ENCODE results near the gene CFAP20. TPM values are rescaled to one million over a fixed set of nuclear protein-coding genes. Genes with fewer than 3 reads are reported as not detected.

The CFAP20 gene
- polyA plus RNA-seq, 1 donor from 2014 or later, result 210 TPM

DNA sequence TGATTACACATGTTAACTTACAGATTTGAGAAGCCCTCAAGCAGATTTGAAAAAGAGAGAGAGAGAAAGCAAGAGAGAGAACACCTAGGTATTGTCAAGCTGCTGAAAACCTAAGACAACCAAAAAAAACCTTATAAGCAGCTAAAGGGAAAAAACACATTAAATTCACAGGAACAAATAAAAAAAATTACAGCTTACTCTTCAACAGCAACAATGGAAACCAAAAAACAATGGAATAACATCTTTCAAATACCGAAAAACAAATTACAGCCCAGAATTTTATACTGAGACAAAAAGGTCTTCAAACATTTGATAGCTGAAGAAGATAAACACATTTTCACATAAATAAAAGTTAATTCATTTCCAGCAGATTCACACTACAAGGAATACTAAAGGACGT is 8.4 kb upstream of the CFAP20 start:
- TF ChIP-seq, protein P1, sequence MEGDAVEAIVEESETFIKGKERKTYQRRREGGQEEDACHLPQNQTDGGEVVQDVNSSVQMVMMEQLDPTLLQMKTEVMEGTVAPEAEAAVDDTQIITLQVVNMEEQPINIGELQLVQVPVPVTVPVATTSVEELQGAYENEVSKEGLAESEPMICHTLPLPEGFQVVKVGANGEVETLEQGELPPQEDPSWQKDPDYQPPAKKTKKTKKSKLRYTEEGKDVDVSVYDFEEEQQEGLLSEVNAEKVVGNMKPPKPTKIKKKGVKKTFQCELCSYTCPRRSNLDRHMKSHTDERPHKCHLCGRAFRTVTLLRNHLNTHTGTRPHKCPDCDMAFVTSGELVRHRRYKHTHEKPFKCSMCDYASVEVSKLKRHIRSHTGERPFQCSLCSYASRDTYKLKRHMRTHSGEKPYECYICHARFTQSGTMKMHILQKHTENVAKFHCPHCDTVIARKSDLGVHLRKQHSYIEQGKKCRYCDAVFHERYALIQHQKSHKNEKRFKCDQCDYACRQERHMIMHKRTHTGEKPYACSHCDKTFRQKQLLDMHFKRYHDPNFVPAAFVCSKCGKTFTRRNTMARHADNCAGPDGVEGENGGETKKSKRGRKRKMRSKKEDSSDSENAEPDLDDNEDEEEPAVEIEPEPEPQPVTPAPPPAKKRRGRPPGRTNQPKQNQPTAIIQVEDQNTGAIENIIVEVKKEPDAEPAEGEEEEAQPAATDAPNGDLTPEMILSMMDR (IDR thresholded peaks at IDR 0.05; ENCODE audit: poor library complexity, severe bottlenecking), result no peak
- TF ChIP-seq TAF1 (IDR thresholded peaks at IDR 0.05; ENCODE audit: low read depth) (no peak), MXI1 (conservative IDR thresholded peaks at IDR 0.05; ENCODE audit: poor library complexity, severe bottlenecking) (no peak), EZH2 (IDR thresholded peaks at IDR 0.05; ENCODE audit: borderline replicate concordance, insufficient read depth, low read length, poor library complexity, severe bottlenecking) (no peak)
- Histone ChIP-seq H3K36me3 (ENCODE audit: insufficient read depth, low read length) (no peaks in the 10 kb centered on the region), H3K27me3 (ENCODE audit: insufficient read depth, low read depth, low read length) (no peaks in the 10 kb centered on the region), H2AFZ (ENCODE audit: low read depth, low read length) (no peak overlapping the region), H3K9me2 (ENCODE audit: insufficient read depth, low read length) (no peaks in the 10 kb centered on the region), H3K79me2 (replicated peaks; ENCODE audit: insufficient read depth, low read length) (no peaks in the 10 kb centered on the region), H4K20me1 (ENCODE audit: insufficient read depth) (no peaks in the 10 kb centered on the region), H3K27ac (ENCODE audit: low read length) (no peak overlapping the region), H3K9me3 (ENCODE audit: low read length) (no peaks in the 10 kb centered on the region), H3K4me2 (ENCODE audit: low read length) (no peak overlapping the region), H3K4me3 (ENCODE audit: low read length) (no peak overlapping the region), H3F3A (ENCODE audit: insufficient read depth, low read length, poor library complexity, severe bottlenecking) (no peaks in the 10 kb centered on the region), H3K9ac (ENCODE audit: low read length) (no peak overlapping the region)

DNA sequence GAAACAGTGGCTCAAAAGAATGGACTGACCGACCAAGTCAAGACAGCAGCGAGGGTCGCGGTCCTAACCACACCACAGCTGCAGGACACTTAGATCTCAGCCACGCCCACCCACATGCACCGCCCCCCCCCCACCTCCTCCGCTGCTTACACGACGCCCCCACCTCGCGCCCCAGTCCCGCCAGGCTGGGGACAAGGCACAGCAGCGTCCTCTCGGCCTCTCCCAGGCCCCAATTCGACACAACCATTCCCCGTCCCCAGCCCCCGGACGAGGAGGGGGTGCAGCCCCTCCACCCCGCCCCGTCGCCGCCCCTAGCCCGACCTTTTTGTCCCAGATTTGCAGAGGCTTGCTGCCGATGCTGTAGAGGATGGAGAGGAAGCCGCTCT is 477 bp downstream of the CFAP20 start:
- peaks cover 9% of the 10 kb centered on the region for H3F3A ChIP-seq (ENCODE audit: insufficient read depth, low read length, poor library complexity, severe bottlenecking)

More for the DNA sequence above, 477 bp downstream of the CFAP20 start:
- Histone ChIP-seq H3K36me3 (ENCODE audit: insufficient read depth, low read length) (no peaks in the 10 kb centered on the region), H3K4me2 (ENCODE audit: low read length) (peak overlapping the region; percentile 97), H3K27ac (ENCODE audit: low read length) (peak overlapping the region; percentile 96), H4K20me1 (ENCODE audit: insufficient read depth) (peaks cover 10% of the 10 kb centered on the region), H3K9me2 (ENCODE audit: insufficient read depth, low read length) (no peaks in the 10 kb centered on the region), H3K9ac (ENCODE audit: low read length) (peak overlapping the region; percentile 96), H3K27me3 (ENCODE audit: insufficient read depth, low read depth, low read length) (no peaks in the 10 kb centered on the region), H3K79me2 (replicated peaks; ENCODE audit: insufficient read depth, low read length) (peaks cover 49% of the 10 kb centered on the region), H3K4me3 (ENCODE audit: low read length) (peak overlapping the region; percentile 91), H2AFZ (ENCODE audit: low read depth, low read length) (peak overlapping the region; percentile 90), H3K9me3 (ENCODE audit: low read length) (no peaks in the 10 kb centered on the region)
- TF ChIP-seq MXI1 (conservative IDR thresholded peaks at IDR 0.05; ENCODE audit: poor library complexity, severe bottlenecking) (no peak), POLR2AphosphoS5 (IDR thresholded peaks at IDR 0.05) (no peak), TAF1 (IDR thresholded peaks at IDR 0.05; ENCODE audit: low read depth) (no peak), EZH2 (IDR thresholded peaks at IDR 0.05; ENCODE audit: borderline replicate concordance, insufficient read depth, low read length, poor library complexity, severe bottlenecking) (no peak), SMC3 (conservative IDR thresholded peaks at IDR 0.05; ENCODE audit: poor library complexity) (no peak), EP300 (conservative IDR thresholded peaks at IDR 0.05; ENCODE audit: poor library complexity, severe bottlenecking) (no peak), RAD21 (conservative IDR thresholded peaks at IDR 0.05) (no peak)
- TF ChIP-seq, protein P2, sequence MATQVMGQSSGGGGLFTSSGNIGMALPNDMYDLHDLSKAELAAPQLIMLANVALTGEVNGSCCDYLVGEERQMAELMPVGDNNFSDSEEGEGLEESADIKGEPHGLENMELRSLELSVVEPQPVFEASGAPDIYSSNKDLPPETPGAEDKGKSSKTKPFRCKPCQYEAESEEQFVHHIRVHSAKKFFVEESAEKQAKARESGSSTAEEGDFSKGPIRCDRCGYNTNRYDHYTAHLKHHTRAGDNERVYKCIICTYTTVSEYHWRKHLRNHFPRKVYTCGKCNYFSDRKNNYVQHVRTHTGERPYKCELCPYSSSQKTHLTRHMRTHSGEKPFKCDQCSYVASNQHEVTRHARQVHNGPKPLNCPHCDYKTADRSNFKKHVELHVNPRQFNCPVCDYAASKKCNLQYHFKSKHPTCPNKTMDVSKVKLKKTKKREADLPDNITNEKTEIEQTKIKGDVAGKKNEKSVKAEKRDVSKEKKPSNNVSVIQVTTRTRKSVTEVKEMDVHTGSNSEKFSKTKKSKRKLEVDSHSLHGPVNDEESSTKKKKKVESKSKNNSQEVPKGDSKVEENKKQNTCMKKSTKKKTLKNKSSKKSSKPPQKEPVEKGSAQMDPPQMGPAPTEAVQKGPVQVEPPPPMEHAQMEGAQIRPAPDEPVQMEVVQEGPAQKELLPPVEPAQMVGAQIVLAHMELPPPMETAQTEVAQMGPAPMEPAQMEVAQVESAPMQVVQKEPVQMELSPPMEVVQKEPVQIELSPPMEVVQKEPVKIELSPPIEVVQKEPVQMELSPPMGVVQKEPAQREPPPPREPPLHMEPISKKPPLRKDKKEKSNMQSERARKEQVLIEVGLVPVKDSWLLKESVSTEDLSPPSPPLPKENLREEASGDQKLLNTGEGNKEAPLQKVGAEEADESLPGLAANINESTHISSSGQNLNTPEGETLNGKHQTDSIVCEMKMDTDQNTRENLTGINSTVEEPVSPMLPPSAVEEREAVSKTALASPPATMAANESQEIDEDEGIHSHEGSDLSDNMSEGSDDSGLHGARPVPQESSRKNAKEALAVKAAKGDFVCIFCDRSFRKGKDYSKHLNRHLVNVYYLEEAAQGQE (IDR thresholded peaks at IDR 0.05; ENCODE audit: borderline replicate concordance), result no peak
- TF ChIP-seq, protein P1 (IDR thresholded peaks at IDR 0.05; ENCODE audit: poor library complexity, severe bottlenecking), result no peak
